Prostate gland (tissue), 2 donors: Measurements from ENCODE around the gene FASTK.

Source experiments
- POLR2A ChIP-seq: fragments of 450-650 bp; IDR thresholded peaks from one replicate; pipeline ENCODE4 v1.6.1; 2016; ENCODE audit warnings: antibody characterized with exemption, mild to moderate bottlenecking
- POLR2AphosphoS5 ChIP-seq: sonication (generic); formaldehyde crosslinking; IDR thresholded peaks from one replicate; pipeline ENCODE4 v1.6.1; 2017; ENCODE audit warnings: antibody characterized with exemption
- TF ChIP-seq, protein P1 (sequence below), 4 experiments: fragments of 200-600 bp in 2 of 4; fragments of 450-650 bp in 2 of 4; sonication (generic) in 2 of 4; IDR thresholded peaks; 1 replicate in 3 of 4; 2 replicates in 1 of 4; pipeline ENCODE4 v1.5.1; 2016 to 2019; ENCODE audit warnings: antibody characterized with exemption in 4 of 4, mild to moderate bottlenecking in 2 of 4, moderate library complexity in 2 of 4

DNA sequence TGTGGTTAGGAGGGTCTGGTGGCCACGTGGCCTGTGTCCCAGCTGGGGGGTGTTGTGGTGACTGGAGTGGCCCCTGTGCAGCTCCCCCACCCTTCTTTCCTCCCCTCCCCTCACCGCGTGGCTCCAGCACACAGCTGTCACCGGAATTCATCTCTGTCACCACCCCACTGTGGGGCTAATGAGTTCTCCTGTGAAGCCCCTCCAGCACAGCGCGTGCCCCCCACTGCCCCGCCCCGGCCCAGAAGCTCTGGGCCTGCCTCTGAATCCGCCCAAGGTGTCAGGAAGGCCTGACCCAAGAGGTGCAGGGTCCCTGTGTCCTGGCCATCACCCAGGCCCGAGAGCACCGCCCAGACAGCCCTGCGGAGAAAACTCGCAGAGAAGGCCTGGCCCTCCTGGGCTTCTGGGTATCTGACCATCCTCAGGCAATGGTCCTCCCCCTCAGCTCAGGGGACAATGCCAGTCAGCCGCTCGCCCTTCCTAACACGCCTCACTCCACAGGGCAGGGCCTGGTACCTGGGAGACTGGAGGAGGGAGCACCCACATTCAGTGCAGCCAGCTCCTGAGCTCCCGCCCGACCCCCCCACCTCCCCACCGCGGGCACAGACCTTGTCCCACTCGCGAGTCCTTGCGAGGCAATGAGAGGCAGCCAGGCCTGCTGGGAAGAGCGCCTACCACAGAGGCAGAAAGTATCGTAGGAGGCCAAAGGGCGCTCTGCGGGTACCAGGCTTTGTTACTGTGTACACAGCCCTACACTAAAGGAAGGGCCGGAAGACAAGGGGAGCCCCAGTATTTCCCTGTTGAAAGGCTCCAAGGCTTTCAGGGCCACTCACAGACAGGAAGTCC, 48.7 kb upstream of the FASTK start:
- TF ChIP-seq, protein P1, sequence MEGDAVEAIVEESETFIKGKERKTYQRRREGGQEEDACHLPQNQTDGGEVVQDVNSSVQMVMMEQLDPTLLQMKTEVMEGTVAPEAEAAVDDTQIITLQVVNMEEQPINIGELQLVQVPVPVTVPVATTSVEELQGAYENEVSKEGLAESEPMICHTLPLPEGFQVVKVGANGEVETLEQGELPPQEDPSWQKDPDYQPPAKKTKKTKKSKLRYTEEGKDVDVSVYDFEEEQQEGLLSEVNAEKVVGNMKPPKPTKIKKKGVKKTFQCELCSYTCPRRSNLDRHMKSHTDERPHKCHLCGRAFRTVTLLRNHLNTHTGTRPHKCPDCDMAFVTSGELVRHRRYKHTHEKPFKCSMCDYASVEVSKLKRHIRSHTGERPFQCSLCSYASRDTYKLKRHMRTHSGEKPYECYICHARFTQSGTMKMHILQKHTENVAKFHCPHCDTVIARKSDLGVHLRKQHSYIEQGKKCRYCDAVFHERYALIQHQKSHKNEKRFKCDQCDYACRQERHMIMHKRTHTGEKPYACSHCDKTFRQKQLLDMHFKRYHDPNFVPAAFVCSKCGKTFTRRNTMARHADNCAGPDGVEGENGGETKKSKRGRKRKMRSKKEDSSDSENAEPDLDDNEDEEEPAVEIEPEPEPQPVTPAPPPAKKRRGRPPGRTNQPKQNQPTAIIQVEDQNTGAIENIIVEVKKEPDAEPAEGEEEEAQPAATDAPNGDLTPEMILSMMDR (IDR thresholded peaks at IDR 0.05), result no peak
- TF ChIP-seq POLR2AphosphoS5 (no peak), POLR2A (no peak)
